Esophagus squamous epithelium (tissue), 5 donors: ENCODE data around the gene FOSL2. TPM values are rescaled to one million over a fixed set of nuclear protein-coding genes. Genes with fewer than 3 reads are reported as not detected.

ENCODE experiments used
- DNase-seq: peaks from one replicate; lab custom pipeline; 2025; lab: John Stamatoyannopoulos, UW
- H3K27ac ChIP-seq, 4 donors: fragments of 200-600 bp; sonication (generic); one replicate each; pipeline ENCODE4 v1.5.1; 2016 to 2019; ENCODE audit warnings: mild to moderate bottlenecking in 1 of 4
- H3K27me3 ChIP-seq, 4 donors: fragments of 200-600 bp; sonication (generic); 1 replicate in 3 of 4; 2 replicates in 1 of 4; pipeline versions ENCODE4 v1.5.1 to v1.6.0; 2017 to 2021; ENCODE audit warnings: antibody characterized with exemption in 1 of 4
- H3K36me3 ChIP-seq, 3 donors: fragments of 200-600 bp; sonication (generic); one replicate each; pipeline ENCODE4 v1.5.1; 2016 to 2019
- H3K4me1 ChIP-seq, 3 donors: fragments of 200-600 bp; sonication (generic); one replicate each; pipeline ENCODE4 v1.5.1; 2017 to 2019
- H3K4me3 ChIP-seq, 4 donors: fragments of 200-600 bp; sonication (generic); 1 replicate in 3 of 4; 2 replicates in 1 of 4; pipeline ENCODE4 v1.5.1; 2016 to 2019; ENCODE audit warnings: mild to moderate bottlenecking in 2 of 4, moderate library complexity in 1 of 4
- H3K9me3 ChIP-seq, 3 donors: fragments of 200-600 bp; sonication (generic); one replicate each; pipeline ENCODE4 v1.5.1; 2016 to 2019
- POLR2A ChIP-seq, 4 donors: fragments of 450-650 bp; IDR thresholded peaks; one replicate each; pipeline ENCODE4 v1.6.1; 2017; ENCODE audit warnings: antibody characterized with exemption in 4 of 4, mild to moderate bottlenecking in 4 of 4, moderate library complexity in 3 of 4
- WGBS, 2 donors: methylation state at CpG; one replicate each; pipeline ENCODE4 v1.1.5; 2018; 5-methylcytosine and 5-hydroxymethylcytosine counted together
- intact Hi-C: fragments of 100-400 bp; cut with DNase I; formaldehyde crosslinking; loops from one replicate; pipeline ENCODE4 v1.15.0; 2022
- total RNA-seq, 4 donors: library from RNA; depleted of rRNA; stranded (reverse); fragments of >200 nt; gene quantifications; one replicate each; pipeline ENCODE4 v1.1.0, GENCODE V29; 2016
- TF ChIP-seq, protein P1 (sequence below), 6 experiments: fragments of 450-650 bp in 4 of 6; fragments of 200-600 bp in 2 of 6; sonication (generic) in 2 of 6; IDR thresholded peaks; one replicate each; pipeline ENCODE4 v1.5.1; 2016 to 2019; ENCODE audit warnings: antibody characterized with exemption in 6 of 6, mild to moderate bottlenecking in 4 of 6, moderate library complexity in 4 of 6
- donor health status: DM: yes; HTN: yes; CAD: no.

The FOSL2 gene
- total RNA-seq, 4 donors from 2014 or later: 100 to 234 (median 144) TPM

- WGBS, 2 donors: 17 to 26% methylated on average over 1 to 6 of the region's 17 CpGs
- Histone ChIP-seq H3K36me3 (no peaks in the 10 kb centered on the region), H3K9me3 (no peaks in the 10 kb centered on the region), H3K27me3 (no peaks in the 10 kb centered on the region), H3K4me3 (no peak overlapping the region), H3K4me1 (peaks cover 27 to 68% (median 39%) of the 10 kb centered on the region in 3 donors), H3K27ac (peak overlapping the region; percentile 83 to 93 (median 90))
- TF ChIP-seq POLR2A (IDR thresholded peaks at IDR 0.05): peak in 1 of 4 donors; percentile 25
- TF ChIP-seq, protein P1, sequence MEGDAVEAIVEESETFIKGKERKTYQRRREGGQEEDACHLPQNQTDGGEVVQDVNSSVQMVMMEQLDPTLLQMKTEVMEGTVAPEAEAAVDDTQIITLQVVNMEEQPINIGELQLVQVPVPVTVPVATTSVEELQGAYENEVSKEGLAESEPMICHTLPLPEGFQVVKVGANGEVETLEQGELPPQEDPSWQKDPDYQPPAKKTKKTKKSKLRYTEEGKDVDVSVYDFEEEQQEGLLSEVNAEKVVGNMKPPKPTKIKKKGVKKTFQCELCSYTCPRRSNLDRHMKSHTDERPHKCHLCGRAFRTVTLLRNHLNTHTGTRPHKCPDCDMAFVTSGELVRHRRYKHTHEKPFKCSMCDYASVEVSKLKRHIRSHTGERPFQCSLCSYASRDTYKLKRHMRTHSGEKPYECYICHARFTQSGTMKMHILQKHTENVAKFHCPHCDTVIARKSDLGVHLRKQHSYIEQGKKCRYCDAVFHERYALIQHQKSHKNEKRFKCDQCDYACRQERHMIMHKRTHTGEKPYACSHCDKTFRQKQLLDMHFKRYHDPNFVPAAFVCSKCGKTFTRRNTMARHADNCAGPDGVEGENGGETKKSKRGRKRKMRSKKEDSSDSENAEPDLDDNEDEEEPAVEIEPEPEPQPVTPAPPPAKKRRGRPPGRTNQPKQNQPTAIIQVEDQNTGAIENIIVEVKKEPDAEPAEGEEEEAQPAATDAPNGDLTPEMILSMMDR (IDR thresholded peaks at IDR 0.05): no peak
- DNase-seq: peak; percentile 20
- intact Hi-C loops: no loop called here
Observed at GRCh38 chr2:28356095-28356911, 36.4 kb upstream of the FOSL2 start.

- Histone ChIP-seq H3K9me3 (no peaks in the 10 kb centered on the region), H3K27me3 (no peaks in the 10 kb centered on the region), H3K36me3 (no peaks in the 10 kb centered on the region), H3K27ac (peak overlapping the region; percentile 83 to 93 (median 90)), H3K4me1 (peaks cover 27 to 70% (median 39%) of the 10 kb centered on the region in 3 donors), H3K4me3 (no peak overlapping the region)
- intact Hi-C loops: no loop called here
- no peak for TF ChIP-seq POLR2A (IDR thresholded peaks at IDR 0.05)
- TF ChIP-seq, protein P1 (IDR thresholded peaks at IDR 0.05): no peak
- WGBS, 2 donors: 84 to 90% methylated on average over 4 of the region's 5 CpGs
- no peak for DNase-seq
Observed at GRCh38 chr2:28357055-28357454, 35.6 kb upstream of the FOSL2 start.

GRCh38 chr2:28357948-28358667 lies 34.5 kb upstream of the FOSL2 start:
- 85 to 86% methylated on average over 8 to 10 of the region's 19 CpGs for WGBS, 2 donors
- peak overlapping the region in 3 of 4 donors; percentile 18 to 57 (median 57) for H3K27ac ChIP-seq

DNA sequence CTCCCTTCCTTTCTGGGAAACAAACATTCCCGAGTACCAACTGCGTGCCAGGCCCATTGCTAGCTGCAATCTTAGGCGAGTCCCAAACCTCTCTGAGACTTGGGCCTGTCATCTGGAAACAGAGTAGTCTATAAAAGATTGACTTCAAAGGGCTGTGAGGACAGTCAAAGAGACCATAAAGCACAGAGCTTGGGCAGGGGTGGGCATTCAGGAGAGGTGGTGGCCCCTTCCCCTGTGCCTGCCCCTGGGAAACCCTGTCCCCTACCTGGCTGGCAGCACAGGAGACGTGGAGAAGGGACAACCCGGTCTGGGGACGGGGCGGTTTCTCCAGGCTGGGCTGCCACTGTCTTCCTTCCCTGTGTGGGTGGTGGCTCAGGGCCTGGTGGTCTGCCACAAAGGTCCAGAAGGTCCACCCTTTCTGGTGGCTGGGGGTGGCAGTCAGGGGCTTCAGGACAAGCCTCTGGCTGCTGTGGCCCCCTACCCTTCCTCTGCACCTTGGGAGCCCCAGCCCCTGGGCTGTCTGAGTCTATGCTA lies 33.9 kb upstream of the FOSL2 start:
- no peaks in the 10 kb centered on the region for H3K27me3 ChIP-seq
- peak overlapping the region; percentile 18 to 64 (median 57) for H3K27ac ChIP-seq
- WGBS, 2 donors: 53% methylated on average over 2 of the region's 7 CpGs; no CpG with 5 or more reads in 1 of the 2 donors
- H3K9me3 ChIP-seq: no peaks in the 10 kb centered on the region
- no peak for DNase-seq
- H3K4me3 ChIP-seq: no peak overlapping the region
- TF ChIP-seq, protein P1 (IDR thresholded peaks at IDR 0.05): no peak
- TF ChIP-seq POLR2A (IDR thresholded peaks at IDR 0.05): no peak
- intact Hi-C loops: no loop called here
- H3K4me1 ChIP-seq: peaks cover 27 to 71% (median 39%) of the 10 kb centered on the region in 3 donors
- no peaks in the 10 kb centered on the region for H3K36me3 ChIP-seq

More at GRCh38 chr2:28357948-28358667, 34.5 kb upstream of the FOSL2 start:
- H3K4me1 ChIP-seq: peaks cover 27 to 71% (median 39%) of the 10 kb centered on the region in 3 donors
- no peaks in the 10 kb centered on the region for H3K9me3 ChIP-seq
- H3K4me3 ChIP-seq: no peak overlapping the region
- H3K27me3 ChIP-seq: no peaks in the 10 kb centered on the region
- TF ChIP-seq, protein P1 (IDR thresholded peaks at IDR 0.05): no peak
- TF ChIP-seq POLR2A (IDR thresholded peaks at IDR 0.05): no peak
- no peak for DNase-seq
- intact Hi-C loops: no loop called here
- H3K36me3 ChIP-seq: no peaks in the 10 kb centered on the region
